Activated naive CD4-positive, alpha-beta T cell treated with anti-CD3 and anti-CD28 coated beads, Interleukin-2, amount 10 ng/mL, durations not matched to agents 7 days and 5 days (primary cell): ENCODE data around the gene NUP133.
"Not testable (repeated sequence)": the region's sequence is repeated elsewhere in the genome, so short reads cannot be mapped to it uniquely, and the experiment has no call there.

Experiments used
- CTCF ChIA-PET: fragments of 350-600 bp; sonication (Branson Sonifier 250); formaldehyde crosslinking; loops from one replicate; lab custom pipeline; 2021; ENCODE audit warnings: antibody characterized with exemption; lab: Charles Lee
- DNase-seq: peaks from one replicate; pipeline ENCODE4 v3.0.0-alpha.2; 2020
- H3K27ac Mint-ChIP-seq: one replicate; pipeline ENCODE4 v1.8.0; 2021; ENCODE audit warnings: mild to moderate bottlenecking, moderate library complexity, mixed read lengths
- H3K27me3 Mint-ChIP-seq: one replicate; pipeline ENCODE4 v1.8.0; 2021; ENCODE audit warnings: mild to moderate bottlenecking, mixed read lengths
- H3K36me3 Mint-ChIP-seq: one replicate; pipeline ENCODE4 v1.8.0; 2021; ENCODE audit warnings: mixed read lengths
- H3K4me1 Mint-ChIP-seq: one replicate; pipeline ENCODE4 v1.8.0; 2021; ENCODE audit warnings: mixed read lengths
- H3K4me3 Mint-ChIP-seq: one replicate; pipeline ENCODE4 v1.8.0; 2021; ENCODE audit warnings: mild to moderate bottlenecking, moderate library complexity, mixed read lengths
- H3K9me3 Mint-ChIP-seq: one replicate; pipeline ENCODE4 v1.8.0; 2021; ENCODE audit warnings: mixed read lengths

The NUP133 gene

GRCh38 chr1:229482511-229482910, 25.6 kb downstream of the NUP133 start:
- DNase-seq, result no peak
- peaks cover 55% of the 10 kb centered on the region for H3K36me3 Mint-ChIP-seq
- no peaks in the 10 kb centered on the region for H3K27me3 Mint-ChIP-seq
- peaks cover 9% of the 10 kb centered on the region for H3K4me1 Mint-ChIP-seq
- H3K9me3 Mint-ChIP-seq, result no peaks in the 10 kb centered on the region
- CTCF ChIA-PET, result interaction anchor here (0.6 to 9.1 kb wide), 15 partner anchors 9 to 224 kb away, joined by 3 to 152 read pairs (median 4); no protein-coding TSS in a partner anchor
- no peak overlapping the region for H3K27ac Mint-ChIP-seq
- H3K4me3 Mint-ChIP-seq, result no peak overlapping the region

GRCh38 chr1:229480495-229480894, 27.6 kb downstream of the NUP133 start:
- Mint-ChIP-seq H3K27me3 (no peaks in the 10 kb centered on the region), H3K4me1 (peaks cover 9% of the 10 kb centered on the region), H3K4me3 (no peak overlapping the region), H3K9me3 (no peaks in the 10 kb centered on the region), H3K36me3 (peaks cover 47% of the 10 kb centered on the region), H3K27ac (no peak overlapping the region)
- DNase-seq, result no peak
- CTCF ChIA-PET, result interaction anchor here (0.9 to 9.1 kb wide), 2 partner anchors 39 to 222 kb away, joined by 3 to 152 read pairs; no protein-coding TSS in a partner anchor

- Mint-ChIP-seq H3K9me3 (no peaks in the 10 kb centered on the region), H3K36me3 (peaks cover 46% of the 10 kb centered on the region), H3K4me3 (no peak overlapping the region), H3K27ac (no peak overlapping the region), H3K4me1 (peaks cover 9% of the 10 kb centered on the region), H3K27me3 (no peaks in the 10 kb centered on the region)
- CTCF ChIA-PET, result interaction anchor here (0.9 to 9.1 kb wide), 2 partner anchors 38 to 222 kb away, joined by 3 to 152 read pairs; no protein-coding TSS in a partner anchor
- DNase-seq, result no peak
Observed at GRCh38 chr1:229479660-229480399, 28.3 kb downstream of the NUP133 start.

GRCh38 chr1:229478852-229479251, 29.3 kb downstream of the NUP133 start:
- DNase-seq, result no peak
- CTCF ChIA-PET, result interaction anchor here (9.1 kb wide), 1 partner anchor 221 kb away, joined by 152 read pairs; no protein-coding TSS in a partner anchor
- H3K4me3 Mint-ChIP-seq, result no peak overlapping the region
- H3K9me3 Mint-ChIP-seq, result no peaks in the 10 kb centered on the region
- H3K36me3 Mint-ChIP-seq, result peaks cover 49% of the 10 kb centered on the region
- peaks cover 9% of the 10 kb centered on the region for H3K4me1 Mint-ChIP-seq
- no peak overlapping the region for H3K27ac Mint-ChIP-seq
- no peaks in the 10 kb centered on the region for H3K27me3 Mint-ChIP-seq

- peaks cover 46% of the 10 kb centered on the region for H3K36me3 Mint-ChIP-seq
- H3K4me3 Mint-ChIP-seq, H3K27me3 Mint-ChIP-seq, H3K27ac Mint-ChIP-seq, H3K9me3 Mint-ChIP-seq, H3K4me1 Mint-ChIP-seq, DNase-seq: not testable (repeated sequence)
- CTCF ChIA-PET, result interaction anchor here (1.2 to 2.0 kb wide), 2 partner anchors 217 to 221 kb away, joined by 3 to 7 read pairs; no protein-coding TSS in a partner anchor
Observed at GRCh38 chr1:229475859-229476258, 32.3 kb downstream of the NUP133 start.

GRCh38 chr1:229474509-229474908, 33.6 kb downstream of the NUP133 start:
- H3K9me3 Mint-ChIP-seq, result no peaks in the 10 kb centered on the region
- no peak for DNase-seq
- peaks cover 51% of the 10 kb centered on the region for H3K36me3 Mint-ChIP-seq
- peak overlapping the region; percentile 1 for H3K27ac Mint-ChIP-seq
- CTCF ChIA-PET, result no interaction called here
- H3K4me3 Mint-ChIP-seq, result no peak overlapping the region
- no peaks in the 10 kb centered on the region for H3K27me3 Mint-ChIP-seq
- H3K4me1 Mint-ChIP-seq, result peaks cover 2% of the 10 kb centered on the region

- Mint-ChIP-seq H3K9me3 (no peaks in the 10 kb centered on the region), H3K36me3 (peaks cover 55% of the 10 kb centered on the region), H3K27me3 (no peaks in the 10 kb centered on the region), H3K27ac (no peak overlapping the region), H3K4me1 (no peaks in the 10 kb centered on the region), H3K4me3 (no peak overlapping the region)
- DNase-seq, result no peak
- CTCF ChIA-PET, result interaction anchor here (1.9 kb wide), 1 partner anchor 11 kb away, joined by 7 read pairs; no protein-coding TSS in a partner anchor
Observed at GRCh38 chr1:229471175-229471574, 37.0 kb downstream of the NUP133 start.

GRCh38 chr1:229470406-229471043, 37.6 kb downstream of the NUP133 start:
- no peak for DNase-seq
- H3K27ac Mint-ChIP-seq, result no peak overlapping the region
- peaks cover 53% of the 10 kb centered on the region for H3K36me3 Mint-ChIP-seq
- no peak overlapping the region for H3K4me3 Mint-ChIP-seq
- H3K27me3 Mint-ChIP-seq, result no peaks in the 10 kb centered on the region
- H3K9me3 Mint-ChIP-seq, result no peaks in the 10 kb centered on the region
- H3K4me1 Mint-ChIP-seq, result no peaks in the 10 kb centered on the region
- CTCF ChIA-PET, result no interaction called here

GRCh38 chr1:229466887-229467286, 41.3 kb downstream of the NUP133 start:
- DNase-seq, result no peak
- Mint-ChIP-seq H3K4me3 (no peak overlapping the region), H3K4me1 (no peaks in the 10 kb centered on the region), H3K9me3 (no peaks in the 10 kb centered on the region), H3K36me3 (peaks cover 59% of the 10 kb centered on the region), H3K27ac (no peak overlapping the region), H3K27me3 (no peaks in the 10 kb centered on the region)
- CTCF ChIA-PET, result no interaction called here

- CTCF ChIA-PET, result no interaction called here
- Mint-ChIP-seq H3K27ac (no peak overlapping the region), H3K36me3 (peaks cover 56% of the 10 kb centered on the region), H3K9me3 (no peaks in the 10 kb centered on the region), H3K4me1 (no peaks in the 10 kb centered on the region), H3K27me3 (no peaks in the 10 kb centered on the region), H3K4me3 (no peak overlapping the region)
- no peak for DNase-seq
Observed at GRCh38 chr1:229464672-229465071, 43.5 kb downstream of the NUP133 start.

- H3K9me3 Mint-ChIP-seq, result no peaks in the 10 kb centered on the region
- DNase-seq, result no peak
- CTCF ChIA-PET, result no interaction called here
- no peaks in the 10 kb centered on the region for H3K27me3 Mint-ChIP-seq
- H3K4me1 Mint-ChIP-seq, result peaks cover 3% of the 10 kb centered on the region
- peaks cover 54% of the 10 kb centered on the region for H3K36me3 Mint-ChIP-seq
- no peak overlapping the region for H3K27ac Mint-ChIP-seq
- no peak overlapping the region for H3K4me3 Mint-ChIP-seq
Observed at GRCh38 chr1:229461032-229461668, 47.0 kb downstream of the NUP133 start.

- peaks cover 51% of the 10 kb centered on the region for H3K36me3 Mint-ChIP-seq
- no peak overlapping the region for H3K27ac Mint-ChIP-seq
- no peaks in the 10 kb centered on the region for H3K9me3 Mint-ChIP-seq
- H3K4me3 Mint-ChIP-seq, result no peak overlapping the region
- CTCF ChIA-PET, result interaction anchor here (0.9 kb wide), 1 partner anchor 186 kb away, joined by 3 read pairs; no protein-coding TSS in a partner anchor
- DNase-seq, result no peak
- peaks cover 6% of the 10 kb centered on the region for H3K4me1 Mint-ChIP-seq
- no peaks in the 10 kb centered on the region for H3K27me3 Mint-ChIP-seq
Observed at GRCh38 chr1:229459815-229460214, 48.3 kb downstream of the NUP133 start.

GRCh38 chr1:229457436-229457835, 50.7 kb downstream of the NUP133 start:
- CTCF ChIA-PET, result interaction anchor here (1.2 kb wide), 1 partner anchor 709 kb away, joined by 3 read pairs; no protein-coding TSS in a partner anchor
- Mint-ChIP-seq H3K4me1 (peaks cover 6% of the 10 kb centered on the region), H3K36me3 (peaks cover 37% of the 10 kb centered on the region), H3K27me3 (no peaks in the 10 kb centered on the region), H3K9me3 (no peaks in the 10 kb centered on the region), H3K27ac (no peak overlapping the region), H3K4me3 (no peak overlapping the region)
- no peak for DNase-seq

- Mint-ChIP-seq H3K36me3 (peaks cover 34% of the 10 kb centered on the region), H3K4me1 (peaks cover 6% of the 10 kb centered on the region), H3K27ac (no peak overlapping the region), H3K9me3 (no peaks in the 10 kb centered on the region), H3K4me3 (no peak overlapping the region), H3K27me3 (no peaks in the 10 kb centered on the region)
- no peak for DNase-seq
- CTCF ChIA-PET, result interaction anchor here (1.2 kb wide), 1 partner anchor 707 kb away, joined by 3 read pairs; no protein-coding TSS in a partner anchor
Observed at GRCh38 chr1:229456016-229456415, 52.1 kb downstream of the NUP133 start.
